K562 (cell line): ENCODE results near the gene KIFC3. TPM values are rescaled to one million over a fixed set of nuclear protein-coding genes. Genes with fewer than 3 reads are reported as not detected.

Experiments used
- ATAC-seq: fragments of 200-7000 bp; cut with Tn5 transposase; 3 replicates; pipeline ENCODE4 v1.9.1; 2020; ENCODE audit warnings: moderate library complexity
- BruUV-seq: library from RNA; stranded (reverse); fragments of 400-500 nt; replicated peaks from 2 replicates; lab custom pipeline; 2021; lab: Mats Ljungman, UMichigan
- CTCF ChIA-PET: fragments of 300-600 bp; formaldehyde crosslinking; extraction: SDS; loops from one replicate; lab custom pipeline; 2021; ENCODE audit warnings: low intra/inter-chr PET ratio; lab: Yijun Ruan, JAX
- POLR2A ChIA-PET: fragments of 300-600, 350-650 bp; sonication (Branson Sonifier 250); formaldehyde crosslinking; extraction: SDS; loops from one replicate; lab custom pipeline; 2021; ENCODE audit warnings: antibody characterized with exemption, inconsistent platforms; lab: Yijun Ruan, JAX
- DNase-seq, 4 experiments: peaks; one replicate each; pipeline versions ENCODE4 v3.0.0 to v3.0.0-alpha.2; 2011 to 2018; ENCODE audit warnings: low spot score in 3 of 4, mixed read lengths in 3 of 4; ENCODE audit errors: extremely low read depth in 1 of 4
- FAIRE-seq: peaks from 2 replicates; lab custom pipeline; 2011; peaks lifted over from hg19 to GRCh38; lab: Jason Lieb, UNC
- H2AFZ ChIP-seq: 2 replicates; pipeline ENCODE4 v1.6.0; 2011; ENCODE audit warnings: low read depth, low read length, control low read depth, inconsistent platforms
- H3K27ac ChIP-seq: fragments of 200-600 bp; 3 replicates; pipeline ENCODE4 v1.8.0; 2011; ENCODE audit warnings: low read depth, mild to moderate bottlenecking, control low read depth, inconsistent platforms, low read length, moderate library complexity, mixed read lengths; ENCODE audit errors: extremely low read depth
- H3K27me3 ChIP-seq, 2 experiments: fragments of 300-600 bp in 1 of 2; 2 replicates in 1 of 2; 3 replicates in 1 of 2; pipeline versions ENCODE4 v1.6.0 to v1.8.0; 2011; ENCODE audit warnings: inconsistent platforms in 2 of 2, low read length in 2 of 2, mild to moderate bottlenecking in 1 of 2, mixed read lengths in 1 of 2, moderate library complexity in 1 of 2; ENCODE audit not compliant: control insufficient read depth in 2 of 2, insufficient read depth in 2 of 2
- H3K36me3 ChIP-seq: fragments of 300-600 bp; 3 replicates; pipeline ENCODE4 v1.8.0; 2011; ENCODE audit warnings: mild to moderate bottlenecking, low read length, inconsistent platforms; ENCODE audit not compliant: control insufficient read depth, insufficient read depth
- H3K4me1 ChIP-seq, 2 experiments: fragments of 200-600 bp in 1 of 2; replicated peaks in 1 of 2; 2 replicates in 1 of 2; 3 replicates in 1 of 2; pipeline versions ENCODE4 v1.5.1 to v1.8.0; 2011; ENCODE audit warnings: inconsistent platforms in 2 of 2, low read length in 2 of 2, mild to moderate bottlenecking in 1 of 2, mixed read lengths in 1 of 2, moderate library complexity in 1 of 2; ENCODE audit not compliant: control insufficient read depth in 2 of 2, insufficient read depth in 2 of 2
- H3K4me2 ChIP-seq: 2 replicates; pipeline ENCODE4 v1.6.1; 2011; ENCODE audit warnings: low read length, control low read depth, inconsistent platforms, mixed read lengths; ENCODE audit not compliant: insufficient read depth
- H3K4me3 ChIP-seq: fragments of 200-600 bp; sonication (generic), shearing (Covaris generic); 2 replicates; pipeline ENCODE4 v1.5.1; 2016; ENCODE audit warnings: control low read depth, inconsistent platforms
- H3K79me2 ChIP-seq: fragments of 200-600 bp; 3 replicates; pipeline ENCODE4 v1.8.0; 2011; ENCODE audit warnings: low read length, inconsistent platforms; ENCODE audit not compliant: control insufficient read depth, insufficient read depth
- H3K9ac ChIP-seq, 2 experiments: 2 replicates each; pipeline versions ENCODE4 v1.6.0 to v1.6.1; 2011; ENCODE audit warnings: low read depth in 2 of 2, low read length in 2 of 2, control low read depth in 1 of 2, inconsistent platforms in 1 of 2, mild to moderate bottlenecking in 1 of 2, mixed read lengths in 1 of 2; ENCODE audit not compliant: insufficient read depth in 1 of 2
- H3K9me1 ChIP-seq: one replicate; pipeline ENCODE4 v1.6.0; 2011; ENCODE audit warnings: inconsistent platforms, mild to moderate bottlenecking, low read length, moderate library complexity; ENCODE audit not compliant: control insufficient read depth, insufficient read depth
- H3K9me3 ChIP-seq: replicated peaks from 2 replicates; pipeline ENCODE4 v1.5.1; 2011; ENCODE audit warnings: low read depth, low read length, inconsistent platforms; ENCODE audit not compliant: control insufficient read depth, insufficient read depth
- H4K20me1 ChIP-seq: replicated peaks from 2 replicates; pipeline ENCODE4 v1.6.1; 2011; ENCODE audit warnings: low read length, inconsistent platforms, mixed read lengths; ENCODE audit not compliant: control insufficient read depth, insufficient read depth
- C11orf30 ChIP-seq: fragments of 450-650 bp; IDR thresholded peaks from 2 replicates; pipeline ENCODE4 v1.6.1; 2016; ENCODE audit warnings: low read depth, mild to moderate bottlenecking
- EHMT2 ChIP-seq: fragments of 450-650 bp; IDR thresholded peaks from 2 replicates; pipeline ENCODE4 v1.6.1; 2018; ENCODE audit warnings: antibody characterized with exemption
- ETS1 ChIP-seq: conservative IDR thresholded peaks from 2 replicates; pipeline ENCODE4 v1.6.1; 2011; ENCODE audit warnings: low read depth, mild to moderate bottlenecking, low read length; ENCODE audit not compliant: control insufficient read depth
- FIP1L1 ChIP-seq: fragments of 200-400 bp; formaldehyde crosslinking; IDR thresholded peaks from 2 replicates; pipeline ENCODE4 v1.6.1; 2018; ENCODE audit warnings: mild to moderate bottlenecking, low read depth, low read length; ENCODE audit not compliant: poor library complexity, severe bottlenecking
- ID3 ChIP-seq, 2 experiments: fragments of 250-450 bp in 1 of 2; fragments of 450-650 bp in 1 of 2; sonication (Bioruptor Pico) in 1 of 2; IDR thresholded peaks; 2 replicates each; pipeline versions ENCODE4 v1.6.1 to v1.8.0; 2016 to 2021; ENCODE audit warnings: mild to moderate bottlenecking in 2 of 2, moderate library complexity in 2 of 2, missing compliant biosample characterization in 1 of 2, missing genetic modification characterization in 1 of 2
- JUNB ChIP-seq: fragments of 450-650 bp; formaldehyde crosslinking; conservative IDR thresholded peaks from 2 replicates; pipeline ENCODE4 v1.4.0; 2020; ENCODE audit warnings: mild to moderate bottlenecking
- JUND ChIP-seq, 2 experiments: IDR thresholded peaks; 2 replicates in 1 of 2; 3 replicates in 1 of 2; pipeline ENCODE4 v1.6.1; 2011; ENCODE audit warnings: borderline replicate concordance in 2 of 2, low read depth in 2 of 2, low read length in 2 of 2, improper control_type of control experiment in 1 of 2, missing biosample characterization in 1 of 2, missing genetic modification characterization in 1 of 2, missing genetic modification reagents in 1 of 2
- MTF1 ChIP-seq: fragments of 250-450 bp; sonication (Bioruptor Pico); IDR thresholded peaks from 2 replicates; pipeline ENCODE4 v1.9.0; 2021; ENCODE audit warnings: moderate library complexity, mild to moderate bottlenecking, inconsistent platforms, borderline replicate concordance
- MXI1 ChIP-seq: IDR thresholded peaks from 2 replicates; pipeline ENCODE4 v1.6.1; 2011; ENCODE audit warnings: low read depth, mild to moderate bottlenecking, improper control_type of control experiment, low read length
- NR2C1 ChIP-seq, 2 experiments: fragments of 450-650 bp; IDR thresholded peaks; 2 replicates each; pipeline ENCODE4 v1.6.1; 2017; ENCODE audit warnings: mild to moderate bottlenecking in 2 of 2, antibody characterized with exemption in 1 of 2, inconsistent platforms in 1 of 2, missing compliant biosample characterization in 1 of 2, missing genetic modification characterization in 1 of 2
- SAP30 ChIP-seq: fragments of 200-600 bp; sonication (generic); IDR thresholded peaks from 2 replicates; pipeline ENCODE4 v1.6.1; 2012; ENCODE audit warnings: borderline replicate concordance, low read depth, mild to moderate bottlenecking, moderate library complexity, low read length, control low read depth, inconsistent platforms; ENCODE audit not compliant: insufficient read depth, poor library complexity, severe bottlenecking
- ZNF696 ChIP-seq: fragments of 250-450 bp; sonication (Bioruptor Pico); conservative IDR thresholded peaks from 2 replicates; pipeline ENCODE4 v1.4.0; 2020; ENCODE audit warnings: mild to moderate bottlenecking, moderate library complexity
- WGBS: fragments of 100-300 bp; shearing (Covaris generic); methylation state at CpG from one replicate; pipeline ENCODE4 v1.1.6; 2016; ENCODE audit warnings: low coverage, mixed read lengths; ENCODE audit not compliant: insufficient coverage; ENCODE audit errors: missing lambda C conversion rate; 5-methylcytosine and 5-hydroxymethylcytosine counted together
- in situ Hi-C: fragments of 300-500 bp; cut with MboI; formaldehyde crosslinking; loops from 4 replicates; pipeline ENCODE4 v1.15.0; 2018; ENCODE audit warnings: inconsistent platforms, mixed read lengths
- intact Hi-C: fragments of 100-400 bp; cut with micrococcal nuclease; formaldehyde crosslinking; loops from 2 replicates; pipeline ENCODE4 v1.14.2; 2022
- polyA plus RNA-seq, 8 experiments: library from polyadenylated mRNA; depleted of rRNA in 4 of 8; stranded (reverse) in 5 of 8; unstranded in 3 of 8; fragments of >200 nt; fragmentation: Nextera tagmentation in 2 of 8; fragmentation: Illumina TruSeq in 1 of 8; extraction: Ambion mirVana in 2 of 8; extraction: Trizol in 1 of 8; gene quantifications; 2 replicates each; pipeline versions ENCODE4 v1.2.1 to v1.2.3, GENCODE V29; 2011 to 2014; ENCODE audit warnings: inconsistent platforms in 1 of 8, missing spikeins in 1 of 8
- total RNA-seq, 7 experiments: library from RNA; depleted of rRNA in 6 of 7; stranded (reverse); fragments of >200 nt in 6 of 7; fragmentation: Illumina TruSeq in 2 of 7; extraction: Trizol in 2 of 7; gene quantifications; 2 replicates each; pipeline versions ENCODE4 v1.2.1 to v1.2.3, GENCODE V29; 2011 to 2021; ENCODE audit warnings: low replicate concordance in 1 of 7
- TF ChIP-seq, protein P1 (sequence below), 2 experiments: fragments of 450-650 bp in 1 of 2; IDR thresholded peaks; 2 replicates each; pipeline ENCODE4 v1.6.1; 2011 to 2017; ENCODE audit warnings: low read depth in 2 of 2, antibody characterized with exemption in 1 of 2, borderline replicate concordance in 1 of 2, low read length in 1 of 2, mild to moderate bottlenecking in 1 of 2, mixed read lengths in 1 of 2; ENCODE audit not compliant: control insufficient read depth in 1 of 2
- TF ChIP-seq, protein P2 (sequence below): fragments of 450-650 bp; formaldehyde crosslinking; IDR thresholded peaks from 2 replicates; pipeline ENCODE4 v1.4.0; 2020; ENCODE audit warnings: mild to moderate bottlenecking, moderate library complexity

Gene KIFC3
- total and polyA plus RNA-seq, 9 of the 15 experiments (the other 6 are each of a cell fraction or from before 2014, with no cell fraction given) = 0.23 to 105 (median 26.2) TPM

- Histone ChIP-seq H3K36me3 (peaks cover 30% of the 10 kb centered on the region; the same call in 2 of the 3 replicates), H3K4me1 (peaks cover 10 to 21% of the 10 kb centered on the region in 2 experiments), H3K27me3 (no peaks in the 10 kb centered on the region), H3K4me2 (no peak overlapping the region), H3K27ac (no peak overlapping the region), H4K20me1 (no peaks in the 10 kb centered on the region), H2AFZ (no peak overlapping the region), H3K9me3 (no peaks in the 10 kb centered on the region), H3K4me3 (no peak overlapping the region), H3K9ac (no peak overlapping the region), H3K79me2 (no peaks in the 10 kb centered on the region), H3K9me1 (no peaks in the 10 kb centered on the region)
- no TSS peak for BruUV-seq
- in situ Hi-C loops (no loop called here), intact Hi-C loops (no loop called here)
- ChIA-PET CTCF (no interaction called here), POLR2A (interaction anchor here (1.2 to 1.9 kb wide), 2 partner anchors 10 to 11 kb away, joined by 5 to 10 read pairs; partner anchors contain the start of gene KATNB1)
- DNase-seq (no peak), ATAC-seq (no peak), FAIRE-seq (no peak)
- 82% methylated on average over 3 of the region's 3 CpGs for WGBS
- TF ChIP-seq ETS1 = no peak
- no peak for TF ChIP-seq NR2C1 (IDR thresholded peaks at IDR 0.05)
- TF ChIP-seq NR2C1 (tag; IDR thresholded peaks at IDR 0.05) = no peak
- no peak for TF ChIP-seq EHMT2
- TF ChIP-seq FIP1L1 = no peak
- no peak for TF ChIP-seq SAP30
- TF ChIP-seq, protein P1, sequence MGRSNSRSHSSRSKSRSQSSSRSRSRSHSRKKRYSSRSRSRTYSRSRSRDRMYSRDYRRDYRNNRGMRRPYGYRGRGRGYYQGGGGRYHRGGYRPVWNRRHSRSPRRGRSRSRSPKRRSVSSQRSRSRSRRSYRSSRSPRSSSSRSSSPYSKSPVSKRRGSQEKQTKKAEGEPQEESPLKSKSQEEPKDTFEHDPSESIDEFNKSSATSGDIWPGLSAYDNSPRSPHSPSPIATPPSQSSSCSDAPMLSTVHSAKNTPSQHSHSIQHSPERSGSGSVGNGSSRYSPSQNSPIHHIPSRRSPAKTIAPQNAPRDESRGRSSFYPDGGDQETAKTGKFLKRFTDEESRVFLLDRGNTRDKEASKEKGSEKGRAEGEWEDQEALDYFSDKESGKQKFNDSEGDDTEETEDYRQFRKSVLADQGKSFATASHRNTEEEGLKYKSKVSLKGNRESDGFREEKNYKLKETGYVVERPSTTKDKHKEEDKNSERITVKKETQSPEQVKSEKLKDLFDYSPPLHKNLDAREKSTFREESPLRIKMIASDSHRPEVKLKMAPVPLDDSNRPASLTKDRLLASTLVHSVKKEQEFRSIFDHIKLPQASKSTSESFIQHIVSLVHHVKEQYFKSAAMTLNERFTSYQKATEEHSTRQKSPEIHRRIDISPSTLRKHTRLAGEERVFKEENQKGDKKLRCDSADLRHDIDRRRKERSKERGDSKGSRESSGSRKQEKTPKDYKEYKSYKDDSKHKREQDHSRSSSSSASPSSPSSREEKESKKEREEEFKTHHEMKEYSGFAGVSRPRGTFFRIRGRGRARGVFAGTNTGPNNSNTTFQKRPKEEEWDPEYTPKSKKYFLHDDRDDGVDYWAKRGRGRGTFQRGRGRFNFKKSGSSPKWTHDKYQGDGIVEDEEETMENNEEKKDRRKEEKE (IDR thresholded peaks at IDR 0.05; ENCODE audit: borderline replicate concordance in 1 of 2, control insufficient read depth in 1 of 2, low read depth in 2 of 2, low read length in 1 of 2) = no peak
- TF ChIP-seq, protein P2, sequence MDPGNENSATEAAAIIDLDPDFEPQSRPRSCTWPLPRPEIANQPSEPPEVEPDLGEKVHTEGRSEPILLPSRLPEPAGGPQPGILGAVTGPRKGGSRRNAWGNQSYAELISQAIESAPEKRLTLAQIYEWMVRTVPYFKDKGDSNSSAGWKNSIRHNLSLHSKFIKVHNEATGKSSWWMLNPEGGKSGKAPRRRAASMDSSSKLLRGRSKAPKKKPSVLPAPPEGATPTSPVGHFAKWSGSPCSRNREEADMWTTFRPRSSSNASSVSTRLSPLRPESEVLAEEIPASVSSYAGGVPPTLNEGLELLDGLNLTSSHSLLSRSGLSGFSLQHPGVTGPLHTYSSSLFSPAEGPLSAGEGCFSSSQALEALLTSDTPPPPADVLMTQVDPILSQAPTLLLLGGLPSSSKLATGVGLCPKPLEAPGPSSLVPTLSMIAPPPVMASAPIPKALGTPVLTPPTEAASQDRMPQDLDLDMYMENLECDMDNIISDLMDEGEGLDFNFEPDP = no peak
- no peak for TF ChIP-seq ZNF696 (CRISPR knock-in tag)
- TF ChIP-seq MTF1 (CRISPR knock-in tag) = no peak
- TF ChIP-seq ID3 (CRISPR knock-in tag; IDR thresholded peaks at IDR 0.05) = no peak
- no peak for TF ChIP-seq ID3 (tag; IDR thresholded peaks at IDR 0.05)
- no peak for TF ChIP-seq JUNB
- TF ChIP-seq MXI1 = no peak
- TF ChIP-seq C11orf30 = no peak
- TF ChIP-seq JUND (IDR thresholded peaks at IDR 0.05; ENCODE audit: borderline replicate concordance, low read depth, low read length) = no peak
- TF ChIP-seq JUND (tag; IDR thresholded peaks at IDR 0.05; ENCODE audit: borderline replicate concordance, low read depth, low read length) = no peak
Observed at GRCh38 chr16:57745768-57746167, 56.5 kb downstream of the KIFC3 start.
